ENCODE data around the gene DAGLA.

DAGLA gene

GRCh38 chr11:61709572-61709971 lies 29.4 kb downstream of the DAGLA start:
- no peak for DNase-seq (ENCODE audit: low read depth in 2 of 3, low spot score in 1 of 3)

DNA sequence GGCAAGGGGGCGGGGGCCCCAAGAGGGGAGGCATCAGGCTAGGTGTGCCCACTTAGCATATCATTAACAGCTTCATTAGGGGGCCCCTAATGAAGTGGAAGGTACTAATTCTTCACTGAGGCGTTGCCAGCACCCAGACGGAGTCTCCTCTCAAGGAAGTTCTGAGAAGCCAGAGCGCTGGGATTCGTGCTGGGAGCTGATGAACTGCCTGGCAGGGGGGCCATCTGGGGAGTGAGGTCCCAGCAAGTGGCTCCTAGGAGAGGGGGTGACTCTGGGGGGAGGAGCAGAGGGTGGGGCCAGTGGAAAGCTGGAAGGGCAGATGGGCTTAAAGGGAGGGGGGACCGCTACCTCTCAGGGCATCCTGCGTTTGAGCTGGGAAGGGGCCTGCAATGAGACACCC lies 29.8 kb downstream of the DAGLA start:
- DNase-seq (ENCODE audit: low read depth in 2 of 3, low spot score in 1 of 3), result no peak

DNA sequence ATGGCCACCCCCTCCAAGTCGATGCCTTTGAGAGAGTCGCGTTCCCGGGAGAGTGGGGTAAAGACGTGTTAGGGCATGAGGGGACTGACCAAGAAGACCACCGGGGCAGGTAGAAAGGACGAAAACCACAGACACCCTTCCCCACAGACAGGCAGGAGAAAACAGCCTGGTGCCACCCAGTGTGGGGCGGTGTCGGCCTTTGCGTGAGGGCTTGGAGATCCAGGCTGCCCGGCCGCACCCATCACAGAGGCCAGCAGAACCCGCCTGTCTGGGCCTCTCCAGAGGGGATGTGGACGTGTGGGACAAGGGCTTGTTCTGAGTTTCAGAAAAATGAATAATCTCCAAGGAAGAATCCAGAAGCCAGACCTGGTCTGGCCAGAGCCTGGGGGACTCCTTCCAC lies 30.8 kb downstream of the DAGLA start:
- DNase-seq (ENCODE audit: low read depth in 2 of 3, low spot score in 1 of 3), result no peak

DNA sequence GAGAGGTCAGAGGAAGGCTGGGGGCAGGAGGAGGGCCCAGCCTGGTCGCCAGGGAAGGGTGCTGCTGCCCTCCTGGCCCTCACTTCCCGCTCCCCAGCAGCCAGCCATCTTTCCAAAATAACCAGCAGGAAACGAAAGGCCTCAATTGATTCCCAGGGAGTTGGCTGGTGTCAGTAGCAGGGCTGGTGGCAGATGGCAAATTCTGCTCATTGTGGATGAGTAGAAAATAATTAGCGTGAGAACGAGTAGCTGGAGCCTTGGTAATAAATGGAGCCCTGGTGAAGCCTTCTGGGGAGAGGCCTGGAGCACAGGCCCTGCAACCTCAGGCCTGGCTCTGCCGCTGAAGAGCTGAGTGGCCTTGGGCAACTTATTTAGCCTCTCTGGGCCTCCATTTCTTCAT lies 31.3 kb downstream of the DAGLA start:
- no peak for DNase-seq (ENCODE audit: low read depth in 2 of 3, low spot score in 1 of 3)

- DNase-seq (ENCODE audit: low read depth in 2 of 3, low spot score in 1 of 3), result no peak
Measured at GRCh38 chr11:61712314-61712713, 32.1 kb downstream of the DAGLA start.

- DNase-seq (ENCODE audit: low read depth in 2 of 3, low spot score in 1 of 3), result no peak
Measured at GRCh38 chr11:61712846-61713245, 32.7 kb downstream of the DAGLA start.

DNA sequence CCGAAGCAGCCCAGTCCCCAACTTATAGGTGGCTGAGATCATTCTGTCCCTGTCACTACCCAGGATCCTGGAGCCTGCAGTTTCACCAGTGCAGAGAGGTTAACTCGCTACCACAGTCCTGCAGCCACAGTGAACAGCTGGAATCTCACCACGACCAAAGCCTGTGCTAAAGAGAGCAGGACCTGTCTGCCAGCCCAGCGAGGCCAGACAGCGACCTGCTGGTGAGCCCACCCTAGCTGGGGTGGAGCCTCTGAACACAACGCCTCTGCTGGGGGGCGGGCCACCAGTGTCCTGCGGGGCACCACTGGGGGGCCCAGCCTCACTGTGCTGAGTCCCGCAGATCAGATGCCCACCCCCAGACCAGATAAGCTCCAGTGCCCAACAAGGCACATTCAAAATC lies 33.3 kb downstream of the DAGLA start:
- DNase-seq (ENCODE audit: low read depth in 2 of 3, low spot score in 1 of 3), result no peak

- no peak for DNase-seq (ENCODE audit: low read depth in 2 of 3, low spot score in 1 of 3)
Measured at GRCh38 chr11:61713906-61714305, 33.7 kb downstream of the DAGLA start.

DNA sequence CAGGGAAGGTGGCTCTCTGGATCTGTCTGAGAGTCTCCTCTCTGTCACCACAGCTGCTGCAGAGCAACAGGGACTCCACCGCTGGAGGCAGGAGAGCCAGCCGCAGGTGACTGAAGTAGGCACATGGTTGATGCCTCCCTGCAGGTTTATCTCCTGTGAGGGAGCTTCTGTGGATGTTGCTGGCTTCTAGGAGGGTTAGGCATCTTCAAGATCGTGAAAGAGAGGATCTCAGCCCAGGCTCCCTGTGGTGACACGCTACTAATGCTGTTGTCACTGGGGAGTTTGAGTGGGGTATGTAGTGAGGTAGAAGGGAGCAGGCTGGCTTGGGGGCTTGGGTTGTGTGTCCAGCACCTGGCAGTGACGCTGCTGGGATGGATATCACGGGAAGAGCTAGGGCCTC lies 34.1 kb downstream of the DAGLA start:
- no peak for DNase-seq (ENCODE audit: low read depth in 2 of 3, low spot score in 1 of 3)

DNA sequence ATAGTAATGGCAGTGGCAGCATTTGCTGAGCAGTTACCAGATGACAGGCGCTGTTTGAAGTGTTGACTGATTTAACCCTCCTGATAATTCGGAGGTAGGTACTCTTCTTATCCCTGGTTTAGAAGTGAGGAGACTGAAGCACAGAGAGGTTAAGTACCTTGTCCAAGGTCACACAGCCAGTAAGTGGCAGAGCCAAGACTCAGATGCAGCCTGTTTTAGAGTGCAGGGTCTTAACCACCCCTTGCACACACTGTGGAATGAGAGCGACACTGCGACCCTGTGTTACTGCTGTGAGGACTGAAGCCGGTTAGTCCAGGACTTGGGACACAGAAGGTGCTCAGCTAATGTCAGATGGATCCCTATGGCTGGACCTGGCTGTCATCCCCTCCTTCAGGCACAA lies 34.7 kb downstream of the DAGLA start:
- no peak for DNase-seq (ENCODE audit: low read depth in 2 of 3, low spot score in 1 of 3)

DNA sequence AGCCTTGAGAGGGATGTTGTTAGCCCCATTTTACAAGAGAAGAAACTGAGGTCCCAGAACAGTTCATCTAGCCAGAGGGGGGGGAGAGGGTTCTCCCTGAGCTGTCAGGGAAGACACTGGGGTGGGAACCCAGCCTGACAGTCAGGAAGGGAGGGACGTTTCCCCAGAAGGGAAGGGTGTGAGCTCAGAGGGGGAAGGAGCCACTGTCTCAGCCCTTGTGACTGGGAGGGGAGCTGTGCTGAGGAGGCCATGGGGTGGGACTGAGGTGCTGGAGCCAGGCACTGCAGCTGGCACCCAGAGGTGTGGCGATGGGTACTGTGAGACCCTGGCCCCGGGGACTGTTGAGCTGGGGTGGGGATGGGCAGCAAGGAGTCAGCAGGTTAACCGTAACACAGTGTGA lies 35.7 kb downstream of the DAGLA start:
- DNase-seq (ENCODE audit: low read depth in 2 of 3, low spot score in 1 of 3), result no peak

DNA sequence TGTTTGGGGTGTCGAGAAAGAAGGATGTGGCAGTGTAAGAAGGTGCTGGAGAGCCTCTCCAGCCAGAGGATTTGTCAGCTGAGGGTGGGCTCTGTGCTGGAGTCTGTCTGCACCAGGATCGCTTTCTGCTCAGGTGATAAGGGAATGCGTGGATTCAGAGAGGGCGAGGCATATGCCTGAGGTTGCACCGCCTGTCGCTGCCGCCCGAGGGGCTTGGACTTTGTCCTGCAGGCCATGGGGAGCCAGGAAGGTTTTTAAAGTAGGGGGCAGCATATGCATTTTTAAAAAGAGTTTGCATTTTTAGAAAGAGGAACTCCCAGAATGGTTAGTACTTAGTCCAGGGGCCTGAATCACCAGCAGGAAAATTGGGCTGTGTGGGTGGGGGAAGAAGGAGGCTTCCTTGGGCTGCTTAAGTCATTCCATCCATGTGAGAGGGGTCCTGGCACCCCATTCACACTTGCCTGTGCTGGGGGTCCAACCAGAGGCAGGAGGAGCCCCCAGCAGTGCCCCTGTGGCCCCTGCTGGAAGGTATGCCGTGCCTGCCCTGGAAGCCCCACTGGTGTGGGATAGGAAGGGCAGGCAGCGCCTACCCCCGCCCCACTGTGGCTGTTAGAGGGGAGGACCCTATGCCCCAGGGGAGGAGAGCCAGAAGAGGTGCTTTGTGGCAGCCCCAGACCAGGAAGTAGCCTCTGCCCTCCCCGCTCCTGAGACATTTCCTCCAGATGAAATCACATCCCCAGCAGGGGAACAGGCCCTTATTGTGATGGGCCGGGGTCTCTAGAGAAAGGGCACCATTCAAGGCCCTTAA lies 36.5 kb downstream of the DAGLA start:
- DNase-seq (ENCODE audit: low read depth in 2 of 3, low spot score in 1 of 3), result no peak

GRCh38 chr11:61717286-61718033 lies 37.3 kb downstream of the DAGLA start:
- no peak for DNase-seq (ENCODE audit: low read depth in 2 of 3, low spot score in 1 of 3)

GRCh38 chr11:61718046-61718531 lies 37.9 kb downstream of the DAGLA start:
- DNase-seq (ENCODE audit: low read depth in 2 of 3, low spot score in 1 of 3), result no peak

- DNase-seq (ENCODE audit: low read depth in 2 of 3, low spot score in 1 of 3), result no peak
Measured at GRCh38 chr11:61718621-61719302, 38.6 kb downstream of the DAGLA start.

- no peak for DNase-seq (ENCODE audit: low read depth in 2 of 3, low spot score in 1 of 3)
Measured at GRCh38 chr11:61719978-61720377, 39.8 kb downstream of the DAGLA start.

DNA sequence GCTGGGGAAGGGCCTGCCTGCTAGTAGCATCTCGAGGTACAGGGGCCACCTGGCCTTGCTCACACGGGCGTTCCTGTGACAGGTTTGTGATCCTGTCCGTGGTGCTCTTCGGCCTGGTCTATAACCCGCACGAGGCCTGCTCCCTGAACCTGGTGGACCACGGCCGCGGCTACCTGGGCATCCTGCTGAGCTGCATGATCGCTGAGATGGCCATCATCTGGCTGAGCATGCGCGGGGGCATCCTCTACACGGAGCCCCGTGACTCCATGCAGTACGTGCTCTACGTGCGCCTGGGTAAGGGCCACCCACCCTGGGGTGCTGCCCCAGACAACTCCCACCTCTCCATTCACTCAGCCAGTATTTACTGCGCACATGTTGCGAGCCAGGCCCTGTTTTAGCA lies 40.4 kb downstream of the DAGLA start:
- no peak for DNase-seq (ENCODE audit: low read depth in 2 of 3, low spot score in 1 of 3)

- DNase-seq (ENCODE audit: low read depth in 2 of 3, low spot score in 1 of 3), result no peak
Measured at GRCh38 chr11:61724437-61724836, 44.2 kb downstream of the DAGLA start.

DNA sequence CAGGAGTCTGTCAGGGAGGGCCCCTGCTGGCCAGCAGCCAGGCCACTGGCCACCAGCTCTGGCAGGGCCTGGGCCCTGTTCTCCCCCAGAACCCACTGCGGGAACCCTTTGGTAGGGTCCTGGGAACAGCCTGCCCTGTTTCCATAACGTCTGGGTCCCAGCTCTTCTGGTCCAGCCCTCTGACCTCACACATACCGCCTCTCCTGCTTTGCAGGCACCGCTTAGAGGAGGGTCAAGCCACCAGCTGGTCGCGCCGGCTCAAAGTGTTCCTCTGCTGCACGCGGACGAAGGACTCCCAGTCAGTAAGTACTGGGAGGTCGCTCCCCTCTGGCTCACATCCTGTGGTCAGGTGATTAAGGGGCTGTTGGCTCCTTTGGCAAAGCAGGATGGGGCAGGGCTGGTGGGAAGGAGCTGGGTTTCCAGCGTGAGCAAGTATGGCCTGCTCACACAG lies 45.6 kb downstream of the DAGLA start:
- no peak for DNase-seq (ENCODE audit: low read depth in 2 of 3, low spot score in 1 of 3)

DNA sequence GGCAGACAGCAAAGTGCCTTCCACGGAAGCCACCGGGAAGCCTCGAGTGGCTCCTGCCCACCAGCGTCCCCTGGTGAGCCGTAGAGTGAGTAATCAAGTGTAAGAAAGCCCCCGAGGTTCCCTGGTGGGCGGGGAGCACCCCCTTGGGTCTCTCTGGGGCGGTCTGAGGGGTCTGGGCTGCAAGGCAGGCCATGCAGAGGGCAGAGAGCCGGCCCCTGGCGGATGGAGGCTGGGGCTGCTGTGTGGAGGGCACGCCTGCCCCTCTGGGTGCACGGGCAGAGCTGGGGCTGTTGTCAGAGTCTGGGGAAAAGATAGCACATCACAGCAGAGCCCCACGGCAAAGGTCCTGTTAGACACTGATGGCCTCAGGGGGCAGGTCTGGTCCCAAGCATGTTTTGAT lies 46.6 kb downstream of the DAGLA start:
- DNase-seq (ENCODE audit: low read depth in 2 of 3, low spot score in 1 of 3), result no peak

- no peak for DNase-seq (ENCODE audit: low read depth in 2 of 3, low spot score in 1 of 3)
Measured at GRCh38 chr11:61727401-61727811, 47.2 kb downstream of the DAGLA start.
